ENCODE data around the gene GALNTL6. TPM values are rescaled to one million over a fixed set of nuclear protein-coding genes. Genes with fewer than 3 reads are reported as not detected.

The GALNTL6 gene
- total and polyA plus RNA-seq, 2 donors (not counting 3 experiments of a cell fraction or from before 2014, with no cell fraction given): not detected

- H3K9me3 ChIP-seq (replicated peaks; ENCODE audit: control insufficient read depth, insufficient read depth, low read length): no peaks in the 10 kb centered on the region
- no peaks in the 10 kb centered on the region for H4K20me1 ChIP-seq (replicated peaks; ENCODE audit: control insufficient read depth, extremely low read depth, insufficient read depth, low read length)
- H3K36me3 ChIP-seq (ENCODE audit: control insufficient read depth in 2 of 2, extremely low read depth in 1 of 2, insufficient read depth in 2 of 2, low read length in 2 of 2): no peaks in the 10 kb centered on the region
- FAIRE-seq (no peak), DNase-seq (ENCODE audit: low read depth, low spot score) (no peak)
- H3K27ac ChIP-seq (ENCODE audit: insufficient read depth, low read depth, low read length): no peak overlapping the region
- no peak overlapping the region for H3K4me3 ChIP-seq (replicated peaks in 1 of 3; ENCODE audit: insufficient read depth in 1 of 3, low read depth in 1 of 3, low read length in 3 of 3)
- no peaks in the 10 kb centered on the region for H3K79me2 ChIP-seq (ENCODE audit: control insufficient read depth, insufficient read depth, low read length)
- TF ChIP-seq CTCF (IDR thresholded peaks at IDR 0.05; ENCODE audit: extremely low read depth in 1 of 2, insufficient read depth in 1 of 2, low read depth in 1 of 2, low read length in 2 of 2) (no peak), GATA2 (IDR thresholded peaks at IDR 0.05; ENCODE audit: insufficient read depth, insufficient read length, low read depth, low read length) (no peak), MYC (IDR thresholded peaks at IDR 0.05; ENCODE audit: low read depth, low read length) (no peak), POLR2AphosphoS5 (IDR thresholded peaks at IDR 0.05; ENCODE audit: insufficient read depth, low read depth, low read length) (no peak), EZH2 (IDR thresholded peaks at IDR 0.05; ENCODE audit: borderline replicate concordance, low read depth, low read length, severe bottlenecking) (no peak), JUN (IDR thresholded peaks at IDR 0.05; ENCODE audit: borderline replicate concordance, insufficient read depth, insufficient read length, low read depth) (no peak), FOS (IDR thresholded peaks at IDR 0.05; ENCODE audit: borderline replicate concordance, insufficient read depth, low read length) (no peak), POLR2A (IDR thresholded peaks at IDR 0.05; ENCODE audit: low read depth, low read length) (no peak), MAX (IDR thresholded peaks at IDR 0.05; ENCODE audit: insufficient read depth, insufficient read length) (no peak)
- no TSS peak for BruUV-seq (replicated peaks)
- no peaks in the 10 kb centered on the region for H3K27me3 ChIP-seq (ENCODE audit: control insufficient read depth in 2 of 2, insufficient read depth in 2 of 2, low read length in 2 of 2)
- H2AFZ ChIP-seq (ENCODE audit: low read depth, low read length): no peak overlapping the region
- no peak overlapping the region for H3K4me2 ChIP-seq (ENCODE audit: insufficient read depth, low read length)
- POLR2A ChIA-PET: no interaction called here
- dilution Hi-C loops (cut with MboI; ENCODE audit: extremely low pct_ligation_motif_present, low sequenced_read_pairs): no loop called here
- intact Hi-C loops (cut with micrococcal nuclease): no loop called here
- CTCF ChIA-PET: no interaction called here
- H3K9ac ChIP-seq (replicated peaks; ENCODE audit: extremely low read depth, insufficient read depth, low read length): no peak overlapping the region
- H3K9me1 ChIP-seq (replicated peaks; ENCODE audit: control insufficient read depth, extremely low read depth, insufficient read depth, low read length): no peaks in the 10 kb centered on the region
- no peaks in the 10 kb centered on the region for H3K4me1 ChIP-seq (ENCODE audit: control insufficient read depth, extremely low read depth, insufficient read depth, low read length)
Measured at GRCh38 chr4:172147687-172148086, 334.5 kb downstream of the GALNTL6 start.

Measured in endothelial cell of umbilical vein (primary cell).